Measurements from ENCODE around the gene ACTMAP.

DNA sequence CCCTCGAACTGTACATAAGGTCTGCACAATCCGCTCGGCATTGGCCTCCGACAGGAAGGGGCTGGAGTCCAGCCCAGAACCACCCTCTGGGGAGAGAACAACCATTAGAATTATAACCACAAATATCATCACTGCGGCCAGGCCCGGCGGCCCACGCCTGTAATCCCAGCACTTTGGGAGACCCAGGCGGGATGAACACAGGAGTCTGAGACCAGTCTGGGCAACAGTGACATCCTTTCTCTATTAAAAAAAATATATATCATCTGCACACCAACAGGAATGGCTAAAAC is 45.0 kb downstream of the ACTMAP start:
- TF ChIP-seq, protein P1, sequence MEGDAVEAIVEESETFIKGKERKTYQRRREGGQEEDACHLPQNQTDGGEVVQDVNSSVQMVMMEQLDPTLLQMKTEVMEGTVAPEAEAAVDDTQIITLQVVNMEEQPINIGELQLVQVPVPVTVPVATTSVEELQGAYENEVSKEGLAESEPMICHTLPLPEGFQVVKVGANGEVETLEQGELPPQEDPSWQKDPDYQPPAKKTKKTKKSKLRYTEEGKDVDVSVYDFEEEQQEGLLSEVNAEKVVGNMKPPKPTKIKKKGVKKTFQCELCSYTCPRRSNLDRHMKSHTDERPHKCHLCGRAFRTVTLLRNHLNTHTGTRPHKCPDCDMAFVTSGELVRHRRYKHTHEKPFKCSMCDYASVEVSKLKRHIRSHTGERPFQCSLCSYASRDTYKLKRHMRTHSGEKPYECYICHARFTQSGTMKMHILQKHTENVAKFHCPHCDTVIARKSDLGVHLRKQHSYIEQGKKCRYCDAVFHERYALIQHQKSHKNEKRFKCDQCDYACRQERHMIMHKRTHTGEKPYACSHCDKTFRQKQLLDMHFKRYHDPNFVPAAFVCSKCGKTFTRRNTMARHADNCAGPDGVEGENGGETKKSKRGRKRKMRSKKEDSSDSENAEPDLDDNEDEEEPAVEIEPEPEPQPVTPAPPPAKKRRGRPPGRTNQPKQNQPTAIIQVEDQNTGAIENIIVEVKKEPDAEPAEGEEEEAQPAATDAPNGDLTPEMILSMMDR (IDR thresholded peaks at IDR 0.05) = no peak
- no peak for TF ChIP-seq POLR2A (IDR thresholded peaks at IDR 0.05)
